SU-DHL-6 (cell line): ENCODE results near the gene TP53BP1.

Source experiments
- H2AFZ ChIP-seq: fragments of 200-600 bp; sonication (generic); 2 replicates; pipeline ENCODE4 v1.6.1; 2014; ENCODE audit warnings: low read depth, mild to moderate bottlenecking, moderate library complexity, mixed read lengths, antibody characterized with exemption, low read length; ENCODE audit not compliant: severe bottlenecking
- H3F3A ChIP-seq: fragments of 200-600 bp; shearing (Covaris generic); 2 replicates; pipeline ENCODE4 v1.6.0; 2016; ENCODE audit warnings: antibody characterized with exemption, mild to moderate bottlenecking; ENCODE audit not compliant: insufficient read depth
- H3K27ac ChIP-seq: fragments of 200-600 bp; sonication (generic); 2 replicates; pipeline ENCODE4 v1.5.1; 2016; ENCODE audit warnings: low read depth, mild to moderate bottlenecking, low read length, moderate library complexity, mixed read lengths
- H3K27me3 ChIP-seq: fragments of 200-600 bp; sonication (generic), shearing (Covaris generic); 2 replicates; pipeline ENCODE4 v1.6.0; 2014; ENCODE audit warnings: mild to moderate bottlenecking, low read length
- H3K36me3 ChIP-seq: fragments of 200-600 bp; sonication (generic); 2 replicates; pipeline ENCODE4 v1.6.1; 2014; ENCODE audit warnings: mild to moderate bottlenecking, low read length, mixed read lengths
- H3K4me2 ChIP-seq: fragments of 300-600, 200-600 bp; shearing (Covaris generic), sonication (generic); 2 replicates; pipeline ENCODE4 v1.6.0; 2014; ENCODE audit warnings: low read length, low read depth, mild to moderate bottlenecking; ENCODE audit not compliant: poor library complexity, severe bottlenecking
- H3K4me3 ChIP-seq: fragments of 200-600 bp; sonication (generic); 2 replicates; pipeline ENCODE4 v1.5.1; 2014; ENCODE audit warnings: antibody characterized with exemption, low read length, mild to moderate bottlenecking, mixed read lengths; ENCODE audit not compliant: insufficient read depth, poor library complexity, severe bottlenecking
- H3K79me2 ChIP-seq: fragments of 200-600 bp; sonication (generic); 2 replicates; pipeline ENCODE4 v1.6.1; 2014; ENCODE audit warnings: mild to moderate bottlenecking, low read length, moderate library complexity; ENCODE audit not compliant: insufficient read depth
- H3K9ac ChIP-seq: fragments of 200-600 bp; sonication (generic); 2 replicates; pipeline ENCODE4 v1.7.0; 2014; ENCODE audit warnings: mild to moderate bottlenecking, low read length
- H3K9me2 ChIP-seq: fragments of 200-600 bp; sonication (generic); replicated peaks from 2 replicates; pipeline ENCODE4 v1.6.1; 2014; ENCODE audit warnings: low read length; ENCODE audit not compliant: insufficient read depth
- H3K9me3 ChIP-seq: fragments of 200-600 bp; sonication (generic); 2 replicates; pipeline ENCODE4 v1.6.1; 2014; ENCODE audit warnings: low read length, mixed read lengths; ENCODE audit not compliant: insufficient read depth
- H4K20me1 ChIP-seq: fragments of 200-600 bp; sonication (generic); 2 replicates; pipeline ENCODE4 v1.6.1; 2014; ENCODE audit warnings: low read depth, mild to moderate bottlenecking, antibody characterized with exemption, low read length, moderate library complexity, mixed read lengths
- EZH2phosphoT487 ChIP-seq: fragments of 200-600 bp; sonication (generic), shearing (Covaris generic); conservative IDR thresholded peaks from 2 replicates; pipeline ENCODE4 v1.6.1; 2018; ENCODE audit warnings: mild to moderate bottlenecking, antibody characterized with exemption, low read length, moderate library complexity, mixed read lengths
- TF ChIP-seq, protein P1 (sequence below): fragments of 200-600 bp; sonication (generic); IDR thresholded peaks from one replicate; pipeline ENCODE4 v1.5.1; 2017; ENCODE audit warnings: antibody characterized with exemption, mild to moderate bottlenecking, low read length, moderate library complexity; ENCODE audit not compliant: insufficient read depth, poor library complexity, severe bottlenecking

Gene TP53BP1

DNA sequence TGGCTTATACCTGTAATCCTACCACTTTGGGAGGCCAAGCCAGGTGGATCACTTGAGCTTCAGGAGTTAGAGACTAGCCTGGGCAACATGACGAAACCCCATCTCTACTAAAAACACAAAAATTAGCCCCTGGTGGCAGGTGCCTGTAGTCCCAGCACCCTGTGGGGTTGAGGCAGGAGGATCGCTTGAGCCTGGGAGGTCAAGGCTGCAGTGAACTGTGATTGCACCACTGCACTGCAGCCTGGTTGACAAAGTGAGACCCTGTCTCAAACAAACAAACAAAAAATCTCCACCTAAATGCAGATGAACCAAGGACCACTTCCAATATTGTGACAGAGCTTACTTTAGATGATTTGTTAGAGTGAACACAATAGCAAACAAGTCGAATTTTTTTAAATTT lies 53.7 kb downstream of the TP53BP1 start:
- H3K27me3 ChIP-seq = no peaks in the 10 kb centered on the region
- no peak overlapping the region for H3K27ac ChIP-seq
- no peaks in the 10 kb centered on the region for H3K79me2 ChIP-seq
- TF ChIP-seq EZH2phosphoT487 = no peak
- TF ChIP-seq, protein P1, sequence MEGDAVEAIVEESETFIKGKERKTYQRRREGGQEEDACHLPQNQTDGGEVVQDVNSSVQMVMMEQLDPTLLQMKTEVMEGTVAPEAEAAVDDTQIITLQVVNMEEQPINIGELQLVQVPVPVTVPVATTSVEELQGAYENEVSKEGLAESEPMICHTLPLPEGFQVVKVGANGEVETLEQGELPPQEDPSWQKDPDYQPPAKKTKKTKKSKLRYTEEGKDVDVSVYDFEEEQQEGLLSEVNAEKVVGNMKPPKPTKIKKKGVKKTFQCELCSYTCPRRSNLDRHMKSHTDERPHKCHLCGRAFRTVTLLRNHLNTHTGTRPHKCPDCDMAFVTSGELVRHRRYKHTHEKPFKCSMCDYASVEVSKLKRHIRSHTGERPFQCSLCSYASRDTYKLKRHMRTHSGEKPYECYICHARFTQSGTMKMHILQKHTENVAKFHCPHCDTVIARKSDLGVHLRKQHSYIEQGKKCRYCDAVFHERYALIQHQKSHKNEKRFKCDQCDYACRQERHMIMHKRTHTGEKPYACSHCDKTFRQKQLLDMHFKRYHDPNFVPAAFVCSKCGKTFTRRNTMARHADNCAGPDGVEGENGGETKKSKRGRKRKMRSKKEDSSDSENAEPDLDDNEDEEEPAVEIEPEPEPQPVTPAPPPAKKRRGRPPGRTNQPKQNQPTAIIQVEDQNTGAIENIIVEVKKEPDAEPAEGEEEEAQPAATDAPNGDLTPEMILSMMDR = no peak
- H3K4me2 ChIP-seq = no peak overlapping the region
- H4K20me1 ChIP-seq = no peaks in the 10 kb centered on the region
- peaks cover 4% of the 10 kb centered on the region; the same call in 1 of the 2 replicates for H3F3A ChIP-seq
- no peaks in the 10 kb centered on the region for H3K9me2 ChIP-seq
- H2AFZ ChIP-seq = no peak overlapping the region
- H3K9ac ChIP-seq = no peak overlapping the region
- H3K4me3 ChIP-seq = no peak overlapping the region
- no peaks in the 10 kb centered on the region for H3K9me3 ChIP-seq
- peaks cover 7% of the 10 kb centered on the region; the same call in 1 of the 2 replicates for H3K36me3 ChIP-seq

GRCh38 chr15:43436395-43436794 lies 56.6 kb downstream of the TP53BP1 start:
- no peak overlapping the region for H2AFZ ChIP-seq
- no peak for TF ChIP-seq EZH2phosphoT487
- TF ChIP-seq, protein P1 = no peak
- peaks cover 3% of the 10 kb centered on the region; the same call in 1 of the 2 replicates for H3F3A ChIP-seq
- no peak overlapping the region for H3K27ac ChIP-seq
- no peaks in the 10 kb centered on the region for H4K20me1 ChIP-seq
- H3K9me2 ChIP-seq = no peaks in the 10 kb centered on the region
- H3K36me3 ChIP-seq = peaks cover 12% of the 10 kb centered on the region; the same call in 1 of the 2 replicates
- no peaks in the 10 kb centered on the region for H3K9me3 ChIP-seq
- H3K9ac ChIP-seq = no peak overlapping the region
- no peaks in the 10 kb centered on the region for H3K27me3 ChIP-seq
- no peak overlapping the region for H3K4me2 ChIP-seq
- no peak overlapping the region for H3K4me3 ChIP-seq
- no peaks in the 10 kb centered on the region for H3K79me2 ChIP-seq

DNA sequence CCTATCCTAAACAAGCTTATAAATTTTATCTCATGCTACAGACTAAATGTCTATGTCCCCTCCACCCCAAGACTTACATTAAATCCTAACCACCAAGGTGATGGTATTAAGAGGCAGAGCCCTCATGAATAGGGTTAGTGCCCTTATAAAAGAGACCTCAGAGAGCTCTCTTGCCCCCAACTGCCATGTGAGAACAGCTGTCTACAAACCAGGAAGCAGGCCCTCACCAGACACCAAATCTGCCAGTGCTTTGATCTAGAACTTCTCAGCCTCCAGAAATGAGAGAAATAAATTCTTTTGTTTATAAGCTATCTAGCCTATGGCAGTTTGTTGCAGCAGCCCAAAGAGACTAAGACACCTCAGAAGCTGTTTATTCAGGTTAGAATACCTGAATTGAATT lies 58.5 kb downstream of the TP53BP1 start:
- H3K4me2 ChIP-seq = no peak overlapping the region
- no peaks in the 10 kb centered on the region for H3K9me2 ChIP-seq
- no peak for TF ChIP-seq EZH2phosphoT487
- TF ChIP-seq, protein P1 = no peak
- no peak overlapping the region for H2AFZ ChIP-seq
- H3K27ac ChIP-seq = no peak overlapping the region
- no peak overlapping the region for H3K4me3 ChIP-seq
- H3K36me3 ChIP-seq = peaks cover 13% of the 10 kb centered on the region; the same call in 1 of the 2 replicates
- H3F3A ChIP-seq = no peaks in the 10 kb centered on the region; the same call in 1 of the 2 replicates
- no peaks in the 10 kb centered on the region for H3K79me2 ChIP-seq
- H3K9me3 ChIP-seq = no peaks in the 10 kb centered on the region
- no peaks in the 10 kb centered on the region for H4K20me1 ChIP-seq
- H3K27me3 ChIP-seq = no peaks in the 10 kb centered on the region
- no peak overlapping the region for H3K9ac ChIP-seq
